HG02938 (cell line): Measurements from ENCODE around the gene NOTUM.
"Not testable (repeated sequence)": the region's sequence is repeated elsewhere in the genome, so short reads cannot be mapped to it uniquely, and the experiment has no call there.

Experiments used
- ATAC-seq: cut with Tn5 transposase; IDR thresholded peaks from one replicate; pipeline ENCODE4 v1.9.1; 2021; ENCODE audit warnings: mild to moderate bottlenecking, moderate library complexity; ENCODE audit not compliant: unreplicated experiment

NOTUM gene

DNA sequence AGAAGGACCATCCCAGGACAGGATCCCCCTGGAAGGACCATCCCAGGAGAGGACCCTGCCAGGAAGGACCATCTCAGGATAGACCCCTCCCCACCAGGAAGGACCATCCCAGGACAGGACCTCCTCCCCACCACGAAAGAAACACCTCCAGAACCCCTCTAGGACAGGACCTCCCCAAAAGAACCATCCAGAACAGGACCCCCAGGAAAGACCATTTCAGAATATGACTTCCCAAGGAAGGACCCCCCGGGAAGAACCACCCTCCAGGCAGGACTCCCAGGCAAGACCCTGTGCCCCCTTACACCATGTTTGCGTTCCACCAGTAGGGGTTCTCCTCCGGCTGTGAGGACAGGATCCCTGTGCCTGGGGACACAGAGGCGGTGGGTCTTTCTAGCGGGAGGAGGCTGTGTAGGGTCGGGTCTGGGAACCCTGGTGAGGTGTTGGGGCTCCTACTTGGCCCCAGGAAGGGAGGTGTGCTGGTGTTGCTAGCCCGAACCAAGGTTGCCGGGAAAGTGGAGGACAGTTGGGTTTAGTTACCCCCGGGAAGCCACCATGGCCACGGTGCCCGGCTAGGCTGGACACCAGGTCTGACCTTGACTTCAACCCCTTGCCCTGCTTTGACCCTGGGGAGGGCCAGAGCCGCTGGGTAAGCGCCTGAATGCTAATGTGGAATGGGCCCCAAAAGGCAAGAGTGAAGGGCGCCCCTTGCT lies 2.2 kb downstream of the NOTUM start:
- no peak for ATAC-seq

DNA sequence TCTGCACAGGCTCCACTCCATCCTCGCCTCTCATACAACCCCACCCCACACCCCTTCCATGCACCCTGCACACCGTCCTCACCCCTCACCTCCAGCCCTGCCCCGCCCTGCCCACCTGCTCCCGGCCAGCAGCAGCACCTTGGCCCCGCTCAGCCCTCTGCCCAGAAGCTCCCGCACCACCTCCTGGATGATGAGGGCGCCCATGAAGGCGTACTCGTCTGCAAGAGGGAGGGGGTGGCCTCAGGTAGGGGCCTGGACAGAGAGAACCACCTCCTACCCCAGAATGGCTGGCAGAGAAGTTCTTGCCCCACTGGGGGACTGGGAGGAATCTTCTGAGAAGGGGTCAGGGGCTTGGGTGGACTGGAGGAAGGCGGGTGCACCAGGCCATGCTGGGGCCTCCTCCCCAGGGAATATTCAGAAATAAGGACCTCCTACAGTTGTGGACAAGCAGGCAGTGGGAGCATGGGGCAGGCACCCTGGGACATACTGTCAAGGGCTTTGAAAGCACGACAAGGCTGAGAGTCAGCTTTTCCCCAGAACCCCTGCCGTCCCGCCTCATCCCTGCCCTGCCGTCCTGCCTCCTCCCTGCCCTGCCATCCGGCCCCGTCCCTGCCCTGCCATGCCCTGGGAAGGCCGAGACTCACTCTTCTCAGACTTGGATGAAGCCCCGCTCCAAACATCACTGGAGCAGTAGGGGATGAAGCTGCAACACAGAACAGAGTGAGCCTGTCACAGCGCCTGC lies 3.1 kb downstream of the NOTUM start:
- no peak for ATAC-seq

DNA sequence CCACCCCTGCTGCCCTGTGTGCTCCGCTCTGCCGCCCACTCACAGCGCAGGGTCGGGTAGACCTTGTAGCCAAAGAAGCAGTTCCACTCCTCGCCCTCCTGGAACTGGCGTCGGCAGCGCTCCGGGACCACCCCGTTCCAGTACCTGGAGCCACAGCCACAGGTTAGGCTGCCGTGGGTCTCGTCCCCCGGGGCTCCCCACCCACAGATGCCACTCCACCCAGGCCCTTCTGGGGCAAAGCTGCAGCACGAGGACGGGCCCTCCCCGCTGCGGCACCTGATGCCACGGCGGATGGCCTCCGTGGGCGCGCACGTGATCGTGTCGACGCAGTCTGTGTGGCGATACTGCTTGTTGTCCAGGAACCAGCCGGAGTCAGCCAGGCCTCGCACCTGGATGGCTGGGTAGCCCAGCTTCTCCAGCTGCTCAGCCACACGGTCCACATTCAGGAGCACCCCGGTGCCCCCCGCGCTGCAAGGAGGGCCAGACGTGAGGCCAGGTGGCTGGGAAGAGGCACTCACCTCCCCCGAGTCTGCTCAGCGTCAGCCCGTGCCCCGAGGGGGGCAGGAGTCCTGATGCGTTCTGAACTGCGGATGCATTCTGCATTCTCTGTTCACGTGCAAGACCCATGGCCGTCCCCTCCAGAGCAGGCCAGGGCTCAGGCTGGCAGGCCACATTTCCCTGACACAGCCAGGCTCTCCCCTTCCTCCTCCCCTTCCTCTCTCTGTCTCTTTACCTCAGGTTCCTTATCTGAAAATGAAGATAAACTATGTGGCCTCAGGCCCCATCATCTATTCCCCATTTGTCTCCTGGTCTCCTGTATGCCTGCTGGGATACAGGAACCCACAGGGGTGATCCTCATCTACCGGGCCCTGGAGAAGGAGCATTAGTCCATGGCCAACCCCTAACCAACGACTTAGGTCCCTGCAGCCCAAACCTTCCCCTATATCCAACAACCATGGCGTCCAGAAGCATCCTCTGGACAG lies 4.1 kb downstream of the NOTUM start:
- ATAC-seq, result no peak

- ATAC-seq, result no peak
Measured at GRCh38 chr17:81955756-81956544, 5.0 kb downstream of the NOTUM start.

GRCh38 chr17:81955058-81955681 lies 5.8 kb downstream of the NOTUM start:
- no peak for ATAC-seq

DNA sequence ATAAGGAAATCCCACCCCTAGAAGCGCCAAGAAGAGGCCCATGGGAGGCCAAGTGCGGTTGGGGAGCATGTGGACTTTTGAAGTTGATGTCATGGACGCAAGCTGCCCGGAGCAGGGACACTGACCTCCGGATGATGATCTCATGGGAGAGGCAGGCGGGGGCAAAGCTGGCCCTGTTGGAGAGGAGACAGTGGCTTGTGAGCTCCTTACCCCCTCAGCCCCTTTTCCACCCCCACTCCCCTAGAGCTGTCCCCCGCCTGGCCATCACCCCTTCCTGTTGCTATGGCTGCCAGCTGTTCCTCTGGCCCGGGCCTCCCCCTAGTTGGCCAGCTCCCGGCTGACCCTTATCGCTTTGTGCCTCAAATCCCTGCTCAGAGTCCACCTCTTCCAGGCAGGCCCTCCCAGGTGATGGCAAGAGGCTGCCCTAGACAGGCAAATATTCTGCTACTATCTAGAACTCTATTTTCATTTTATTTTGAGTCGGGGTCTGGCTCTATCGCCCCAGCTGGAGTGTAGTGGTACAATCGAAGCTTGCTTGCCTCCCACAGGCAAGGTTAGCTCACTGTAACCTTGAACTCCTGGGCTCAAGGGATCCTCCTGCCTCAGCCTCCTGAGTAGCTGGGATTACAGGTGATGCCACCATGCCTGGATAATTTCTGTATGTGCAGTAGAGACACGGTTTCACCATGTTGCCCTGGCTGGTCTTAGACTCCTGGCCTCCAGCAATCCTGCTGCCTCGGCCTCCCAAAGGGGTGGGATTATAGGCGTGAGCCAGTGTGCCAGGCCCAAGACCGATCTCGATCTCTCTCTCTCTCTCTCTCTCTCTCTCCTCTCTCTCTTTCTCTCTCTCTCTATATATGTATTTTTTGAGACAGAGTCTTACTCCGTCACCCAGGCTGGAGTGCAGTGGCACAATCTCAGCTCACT lies 6.6 kb downstream of the NOTUM start:
- no peak for ATAC-seq

- not testable (repeated sequence) for ATAC-seq
Measured at GRCh38 chr17:81953443-81953842, 7.5 kb downstream of the NOTUM start.

- no peak for ATAC-seq
Measured at GRCh38 chr17:81952792-81953228, 8.2 kb downstream of the NOTUM start.

DNA sequence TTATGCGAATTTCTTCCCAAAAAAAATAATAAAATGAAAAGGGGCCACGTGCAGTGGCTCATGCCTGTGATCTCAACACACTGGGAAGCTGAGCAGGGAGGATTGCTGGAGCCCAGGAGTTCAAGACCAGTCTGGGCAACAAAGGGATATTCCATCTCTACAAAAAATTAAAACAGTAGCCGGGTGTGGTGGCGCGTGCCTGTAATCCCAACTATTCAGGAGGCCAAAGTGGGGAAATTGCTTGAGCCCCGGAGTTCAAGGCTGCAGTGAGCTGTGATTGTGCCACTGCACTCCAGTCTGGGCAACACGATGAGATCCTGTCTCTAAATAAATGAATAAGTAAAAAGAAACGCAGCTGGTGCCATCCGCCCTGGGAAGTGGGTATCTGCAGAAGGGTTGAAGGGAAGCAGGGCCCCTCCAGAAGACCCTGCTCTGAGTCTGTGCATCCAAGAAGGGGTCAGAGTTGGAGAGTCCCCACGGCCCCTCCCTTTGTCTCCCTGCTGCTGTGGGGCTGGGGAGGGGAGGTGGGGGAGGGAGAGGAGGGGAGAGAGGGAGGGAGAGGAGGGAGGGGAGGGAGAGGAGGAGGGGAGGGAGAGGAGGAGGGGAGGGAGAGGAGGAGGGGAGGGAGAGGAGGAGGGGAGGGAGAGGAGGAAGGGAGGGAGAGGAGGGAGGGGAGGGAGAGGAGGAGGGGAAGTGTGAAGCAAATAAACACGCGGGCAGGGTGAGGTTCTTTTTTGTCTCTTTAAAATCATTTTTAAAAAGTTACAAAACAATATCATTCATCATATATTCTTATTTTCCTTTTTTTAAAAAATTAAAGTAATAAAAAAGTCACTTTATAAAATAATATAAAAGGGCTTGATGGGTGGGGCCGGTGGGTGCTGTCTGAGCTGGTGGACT lies 9.0 kb downstream of the NOTUM start:
- ATAC-seq, result no peak

- no peak for ATAC-seq
Measured at GRCh38 chr17:81950501-81950900, 10.5 kb downstream of the NOTUM start.

GRCh38 chr17:81948635-81949378 lies 12.2 kb downstream of the NOTUM start:
- ATAC-seq, result no peak

- ATAC-seq, result no peak
Measured at GRCh38 chr17:81947189-81947588, 13.8 kb downstream of the NOTUM start, which contains the start of gene MYADML2. Gene MYADML2 (minus strand): TSS chr17:81947233. CDS start chr17:81941741, 5,492 bp downstream.

DNA sequence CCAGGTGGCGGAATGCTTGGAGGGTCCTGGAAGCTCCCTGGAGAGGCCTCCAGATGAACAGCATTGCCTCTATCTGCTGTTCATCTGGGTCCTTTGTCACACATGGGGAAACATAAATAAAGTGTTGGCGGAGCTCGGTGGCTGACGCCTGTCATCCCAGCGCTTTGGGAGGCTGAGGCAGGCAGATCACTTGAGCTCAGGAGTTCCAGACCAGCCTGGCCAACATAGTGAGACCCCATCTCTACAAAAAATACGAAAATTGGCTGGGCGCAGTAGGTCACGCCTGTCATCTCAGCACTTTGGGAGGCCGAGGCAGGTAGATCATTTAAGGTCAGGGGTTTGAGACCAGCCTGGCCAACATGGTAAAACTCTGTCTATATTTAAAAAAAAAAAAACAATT lies 16.1 kb downstream of the NOTUM start:
- ATAC-seq, result no peak

GRCh38 chr17:81942167-81942553 lies 18.8 kb downstream of the NOTUM start:
- ATAC-seq, result no peak

DNA sequence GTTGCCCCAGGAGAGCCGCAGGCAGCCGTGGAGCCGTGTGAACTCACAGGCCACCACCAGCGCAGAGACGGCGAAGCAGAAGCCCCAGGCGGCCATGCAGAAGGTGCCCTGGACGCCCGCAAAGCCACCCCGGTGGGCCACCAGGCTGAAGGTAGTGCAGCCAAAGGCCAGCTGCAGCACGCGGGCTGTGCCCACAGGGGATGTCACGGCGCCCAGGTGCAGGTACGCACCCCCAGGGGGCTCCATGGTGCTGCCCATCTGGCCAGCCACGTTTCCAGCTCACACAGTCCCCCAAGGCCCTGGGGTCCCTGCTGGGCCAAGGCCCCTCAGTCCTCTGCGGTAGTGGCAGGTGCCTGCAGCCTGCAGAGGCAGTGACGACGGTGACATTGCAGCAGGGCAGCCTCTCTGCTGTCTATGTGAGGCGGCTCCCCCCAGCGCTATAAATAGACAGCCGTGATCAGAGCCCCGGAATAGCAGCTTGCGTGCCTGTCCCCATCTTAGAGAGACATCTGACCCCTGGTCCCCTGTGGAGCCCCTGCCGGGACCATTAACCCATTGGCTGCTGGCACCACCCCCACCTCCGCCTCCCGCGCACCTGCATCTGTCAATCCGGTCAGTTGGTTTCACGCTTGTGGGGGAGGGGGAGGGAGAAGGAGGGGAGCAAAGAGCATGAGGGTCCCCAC lies 19.4 kb downstream of the NOTUM start:
- ATAC-seq, result no peak
